NCI-H2029 treated with DMSO at 0.1 percent for 48 hours (cell line): Measurements from ENCODE around the gene SEPSECS.

Experiments used
- DNase-seq: peaks from one replicate; lab custom pipeline; 2025; lab: John Stamatoyannopoulos, UW

The SEPSECS gene

DNA sequence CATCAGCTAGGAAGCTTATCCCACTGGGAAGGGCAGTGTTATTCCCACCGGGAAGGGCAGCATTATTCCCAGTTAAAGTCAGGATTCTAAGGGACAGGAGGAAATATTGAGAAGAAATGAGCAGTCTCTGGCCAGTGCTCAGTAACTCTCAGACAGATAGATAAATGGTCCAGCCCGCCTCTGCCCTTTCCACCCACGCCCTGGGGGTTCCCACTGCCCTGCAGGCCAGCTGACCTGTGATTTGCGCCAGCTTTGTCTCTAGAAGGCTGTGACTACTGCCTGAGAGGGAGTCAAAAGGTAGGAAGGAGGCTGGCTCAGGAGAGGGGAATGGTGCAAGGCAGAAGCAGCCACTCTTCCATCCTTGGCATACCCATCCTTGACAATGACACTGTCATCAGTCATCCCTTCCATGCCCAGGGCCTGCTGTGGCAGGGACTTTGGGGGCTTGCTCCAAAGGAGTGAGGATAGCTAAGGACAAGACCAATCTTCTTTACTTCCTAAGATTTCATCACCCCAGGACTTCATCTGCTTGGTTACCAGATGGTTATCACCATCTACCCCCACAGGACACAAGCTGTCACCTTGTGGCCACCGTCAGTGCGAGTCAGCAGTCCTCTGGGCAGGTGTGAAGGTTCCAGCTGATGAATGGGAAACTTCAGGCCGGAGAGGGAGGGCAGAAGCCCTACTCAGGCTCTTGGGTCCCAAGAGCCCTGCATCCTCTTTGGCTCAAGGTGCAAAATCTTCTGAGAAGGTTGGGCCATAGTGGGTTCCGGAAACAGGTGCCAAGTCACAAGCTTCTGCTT lies 49.5 kb downstream of the SEPSECS start:
- DNase-seq: no peak

DNA sequence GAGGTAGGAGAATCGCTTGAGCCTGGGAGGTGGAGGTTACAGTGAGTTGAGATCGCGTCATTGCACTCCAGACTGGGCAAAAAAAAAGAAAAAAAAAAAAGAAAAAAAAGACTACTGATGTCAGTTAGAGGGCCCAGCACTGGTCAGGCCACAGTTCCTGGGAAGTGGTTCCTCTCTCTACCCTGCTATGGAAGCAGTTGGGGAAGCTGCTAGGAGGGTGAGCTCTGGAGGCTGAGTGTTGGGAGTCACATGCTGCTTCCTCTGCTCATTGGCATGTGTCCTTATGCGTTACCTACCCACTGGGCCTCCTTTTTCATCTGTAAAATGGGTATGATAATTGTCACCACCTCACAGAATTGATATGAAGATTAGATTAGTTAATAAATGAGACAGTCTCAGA lies 50.7 kb downstream of the SEPSECS start:
- DNase-seq: no peak

DNA sequence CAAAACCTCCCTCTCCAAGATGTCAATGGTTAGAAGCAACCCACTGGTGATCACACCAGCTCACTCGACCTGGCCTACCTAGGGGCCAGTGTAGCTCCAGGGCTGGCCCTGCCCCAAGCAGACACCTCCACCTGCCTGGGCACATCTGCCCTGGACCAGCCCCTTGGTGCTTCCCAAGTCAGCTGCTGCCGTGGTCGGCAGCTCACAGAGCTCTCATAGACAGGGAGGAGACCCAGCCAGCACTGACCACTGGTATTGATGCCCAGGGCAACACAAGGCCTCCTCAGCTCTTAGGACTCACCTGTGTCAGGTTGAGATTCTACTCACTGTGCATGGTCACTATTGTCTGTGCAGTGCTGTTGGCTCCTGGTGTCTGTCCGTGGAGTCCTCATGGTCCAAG lies 51.7 kb downstream of the SEPSECS start:
- no peak for DNase-seq

DNA sequence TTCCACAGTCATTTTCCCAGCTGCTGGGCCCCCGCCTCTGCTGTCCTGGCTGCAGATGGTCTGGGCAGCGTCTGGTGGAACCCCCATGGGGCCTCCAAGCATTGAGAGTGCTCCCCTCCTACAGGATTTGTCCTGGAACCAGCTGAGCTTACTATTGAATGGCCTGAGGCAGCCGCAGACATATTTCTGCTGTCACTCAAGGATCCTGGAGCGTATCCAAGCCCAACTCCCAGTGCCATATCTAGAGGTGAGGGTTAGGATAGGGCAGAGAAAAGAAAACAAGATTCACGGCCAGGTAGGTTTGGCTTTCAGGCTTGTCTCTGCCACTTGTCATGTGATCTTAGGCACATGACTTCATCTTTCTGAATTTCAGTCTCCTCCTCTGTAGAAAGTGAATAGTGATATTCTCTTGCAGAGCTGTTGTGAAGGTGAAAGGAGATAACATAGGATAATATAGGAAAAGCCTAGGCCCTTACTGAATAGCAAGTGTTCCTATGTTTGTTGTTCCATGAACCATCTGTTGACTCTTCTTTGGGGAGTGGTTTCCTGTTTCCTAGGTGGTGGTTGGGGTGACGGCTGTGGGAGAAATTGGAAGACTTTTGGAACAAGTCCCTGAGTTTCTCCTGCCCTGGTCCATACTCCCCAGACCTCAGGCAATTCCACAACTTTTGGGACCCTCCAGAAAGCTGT lies 52.3 kb downstream of the SEPSECS start:
- peak; percentile 75 for DNase-seq

DNA sequence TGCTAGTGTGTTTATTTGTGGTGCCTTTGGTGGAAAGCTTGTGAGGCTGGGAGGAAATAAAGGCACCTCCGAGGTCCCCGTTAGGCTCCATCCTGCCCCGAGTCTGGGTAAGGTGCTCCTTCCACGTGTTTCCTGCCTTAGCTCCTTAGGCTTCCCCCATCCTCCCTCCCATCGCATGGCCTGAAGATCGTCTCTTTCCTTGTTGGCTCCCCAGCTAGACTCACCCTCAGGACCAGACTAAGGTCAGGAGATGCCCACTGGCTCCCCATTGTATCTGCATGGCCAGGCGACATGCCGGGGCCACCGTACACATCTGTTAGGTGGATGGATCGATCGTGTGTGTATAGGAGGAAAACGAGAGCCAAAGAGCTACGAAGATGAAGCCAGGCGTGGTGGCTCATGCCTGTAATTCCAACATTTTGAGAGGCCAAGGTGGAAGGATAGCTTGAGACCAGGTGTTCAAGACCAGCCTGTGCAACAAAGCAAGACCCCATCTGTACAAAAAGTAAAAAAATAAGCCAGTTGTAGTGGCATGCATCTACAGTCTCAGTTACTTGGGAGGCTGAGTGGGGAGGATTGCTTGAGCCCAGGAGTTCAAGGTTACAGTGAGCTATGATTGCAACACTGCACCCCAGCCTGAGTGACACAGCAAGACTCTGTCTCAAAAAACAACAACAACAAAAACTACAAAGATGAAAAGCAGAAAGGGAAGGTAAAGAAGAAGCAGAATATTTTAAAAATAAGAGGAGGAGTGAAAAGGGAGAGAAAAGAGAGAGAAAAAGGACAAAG lies 53.7 kb downstream of the SEPSECS start:
- DNase-seq: no peak

DNA sequence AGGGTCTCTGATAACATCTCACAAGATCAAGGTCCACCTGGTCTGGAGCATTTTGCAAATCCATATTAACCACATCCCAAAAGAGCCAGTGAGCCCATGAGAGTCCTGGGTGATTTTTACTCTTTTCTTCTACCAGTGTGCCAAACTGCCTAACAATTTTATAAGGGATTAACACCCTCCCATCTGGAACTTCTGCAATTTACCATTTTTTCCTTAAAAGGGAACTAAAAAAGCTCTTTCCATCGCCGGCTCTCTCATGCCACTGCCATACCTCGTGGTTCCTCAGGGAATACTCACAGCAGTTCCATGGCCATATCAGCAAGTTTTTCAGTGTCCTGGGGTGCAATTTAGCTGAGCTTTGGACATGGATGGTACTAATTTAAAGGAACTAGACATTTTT lies 55.7 kb downstream of the SEPSECS start:
- no peak for DNase-seq

DNA sequence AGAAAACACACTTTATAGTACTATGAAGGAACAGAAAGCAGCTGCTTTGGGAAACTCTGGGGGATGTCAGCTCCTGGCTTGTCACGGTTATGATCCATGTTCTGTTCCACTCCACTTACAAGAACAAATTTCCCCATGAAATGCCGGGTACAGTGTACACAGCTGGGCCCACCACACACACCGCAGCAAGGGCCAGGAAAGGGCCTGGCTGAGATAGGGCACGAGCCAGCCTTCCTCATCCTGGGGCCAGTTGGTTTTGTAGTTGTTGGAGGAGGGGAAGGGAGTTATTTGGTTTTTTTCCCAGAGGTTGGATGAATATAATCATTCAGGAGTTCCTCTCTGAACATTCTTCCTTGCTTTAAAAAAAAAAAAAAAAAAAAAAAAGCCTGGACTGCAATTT lies 56.8 kb downstream of the SEPSECS start:
- no peak for DNase-seq

DNA sequence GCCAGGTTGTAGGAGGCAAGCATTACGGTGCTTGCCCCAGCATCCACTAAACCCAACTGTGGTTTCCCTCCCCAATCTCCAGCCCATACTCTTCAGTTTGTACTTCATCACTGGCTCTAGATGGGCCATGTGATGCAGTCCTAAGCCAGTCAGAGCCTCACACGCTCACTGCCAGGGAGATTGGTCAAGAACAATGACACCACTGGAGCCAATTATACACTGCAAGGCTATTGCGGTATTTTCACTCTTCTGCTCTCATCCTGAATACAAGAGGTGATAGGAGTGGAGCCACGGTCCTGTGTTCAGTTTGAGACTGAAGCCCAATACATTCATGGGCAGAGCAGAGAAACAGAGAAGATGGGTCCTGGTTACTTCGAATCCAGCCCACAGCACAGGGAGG lies 58.4 kb downstream of the SEPSECS start:
- peak; percentile 65 for DNase-seq

DNA sequence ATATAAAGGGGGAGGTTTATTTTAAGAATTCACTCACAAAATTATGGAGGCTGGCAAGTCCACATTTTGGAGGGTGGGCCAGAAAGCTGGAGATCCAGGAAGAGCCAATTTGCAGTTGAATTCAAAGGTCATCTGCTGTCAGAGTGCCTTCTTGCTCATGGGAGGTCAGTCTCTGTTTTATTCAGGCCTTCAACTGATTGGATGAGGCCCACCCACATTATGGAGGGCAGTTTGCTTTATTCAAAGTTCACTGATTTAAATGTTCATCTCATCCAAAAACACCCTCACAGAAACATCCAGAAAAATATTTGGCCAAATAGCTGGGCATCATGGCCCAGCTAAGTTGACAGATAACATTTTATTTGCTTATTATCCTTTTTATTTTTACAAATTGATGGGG lies 59.5 kb downstream of the SEPSECS start:
- DNase-seq: no peak

DNA sequence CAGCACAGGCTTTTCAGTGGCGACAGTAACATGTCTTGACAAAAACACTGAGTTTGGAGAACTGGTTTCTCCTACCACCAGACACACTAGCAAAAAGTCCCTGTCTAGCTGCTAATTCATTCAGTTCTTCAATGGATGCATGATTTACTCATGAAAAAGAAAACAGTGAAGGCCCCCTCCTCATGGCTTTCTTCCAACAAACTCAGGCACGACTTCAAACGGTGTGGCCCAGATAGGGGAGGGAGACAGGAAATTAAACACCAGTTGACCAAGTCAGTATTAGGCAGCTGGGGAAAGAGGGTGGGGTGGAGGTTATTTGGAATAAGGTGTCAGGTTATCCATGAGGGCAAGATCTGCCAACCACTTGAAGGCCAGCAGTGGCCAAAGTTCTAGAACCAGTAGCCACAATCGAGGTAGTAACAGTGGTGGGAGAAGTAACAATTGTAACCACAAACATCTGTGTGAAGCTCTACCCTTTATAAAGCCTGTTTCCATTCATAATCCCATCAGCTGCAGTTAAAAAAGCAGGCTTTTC lies 60.2 kb downstream of the SEPSECS start:
- DNase-seq: no peak

DNA sequence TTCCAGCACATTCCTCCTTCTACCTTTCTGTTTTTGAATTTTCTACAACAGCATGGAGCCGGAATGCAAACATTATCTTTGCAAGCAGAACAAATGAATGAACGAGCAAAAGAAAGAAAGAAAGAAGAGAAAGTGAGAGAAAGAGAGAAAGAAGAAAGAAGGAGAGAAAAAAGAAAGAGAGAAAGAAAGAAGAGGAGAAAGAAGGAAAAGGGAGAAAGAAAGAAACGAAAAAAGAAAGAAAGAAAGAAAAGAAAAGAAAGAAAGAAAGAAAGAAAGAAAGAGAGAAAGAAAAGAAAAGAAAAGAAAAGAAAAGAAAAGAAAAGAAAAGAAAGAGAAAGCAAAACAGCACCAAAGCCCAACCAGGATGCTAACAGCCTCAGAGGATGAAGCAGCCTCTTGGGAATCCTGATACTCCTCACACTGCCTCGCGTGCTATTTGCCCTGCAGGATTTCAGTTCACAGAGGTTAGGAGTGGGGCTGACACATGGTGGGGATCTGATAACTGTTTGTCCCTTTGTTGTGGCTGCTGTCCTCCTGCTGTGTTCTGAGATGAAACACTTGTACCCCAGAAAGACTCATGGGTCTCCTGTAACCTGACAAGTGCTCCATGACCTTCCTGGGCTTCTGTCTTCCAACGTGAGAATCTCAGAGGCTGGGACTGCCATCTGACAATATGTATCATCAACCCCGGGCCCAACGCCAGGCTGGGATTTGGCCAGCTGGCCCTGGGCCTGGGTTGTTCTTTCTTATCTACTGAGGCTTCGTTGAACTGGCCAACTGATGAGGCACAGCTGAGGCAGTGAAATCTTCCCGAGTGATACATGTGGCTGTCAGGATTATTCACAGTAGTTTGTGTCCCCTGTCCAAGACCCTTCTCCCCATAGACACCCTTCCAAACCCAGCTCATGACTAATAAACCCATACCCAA lies 61.0 kb downstream of the SEPSECS start:
- peak; percentile 78 for DNase-seq

DNA sequence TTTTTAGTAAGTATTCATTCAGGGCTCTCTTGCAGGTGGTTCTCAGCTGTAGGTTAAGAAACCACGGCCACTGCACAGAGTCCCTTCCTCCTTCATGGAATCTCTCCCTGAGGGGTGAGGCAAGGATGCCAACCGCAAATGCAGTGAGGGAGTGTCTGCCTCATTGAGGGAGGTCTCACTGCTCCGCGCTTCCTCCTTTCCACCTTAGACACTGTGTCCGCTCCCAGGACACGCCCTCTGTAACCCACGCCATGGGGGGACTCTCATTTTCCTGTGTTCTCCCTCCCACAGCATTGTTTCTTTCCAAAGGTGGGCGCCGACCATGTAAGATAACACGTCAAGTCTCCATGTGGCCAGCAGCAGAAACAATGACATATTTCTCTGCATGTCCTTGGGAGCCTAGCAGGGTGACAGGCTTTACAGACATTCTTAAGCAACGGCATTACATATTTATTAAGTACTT lies 63.2 kb downstream of the SEPSECS start:
- no peak for DNase-seq

DNA sequence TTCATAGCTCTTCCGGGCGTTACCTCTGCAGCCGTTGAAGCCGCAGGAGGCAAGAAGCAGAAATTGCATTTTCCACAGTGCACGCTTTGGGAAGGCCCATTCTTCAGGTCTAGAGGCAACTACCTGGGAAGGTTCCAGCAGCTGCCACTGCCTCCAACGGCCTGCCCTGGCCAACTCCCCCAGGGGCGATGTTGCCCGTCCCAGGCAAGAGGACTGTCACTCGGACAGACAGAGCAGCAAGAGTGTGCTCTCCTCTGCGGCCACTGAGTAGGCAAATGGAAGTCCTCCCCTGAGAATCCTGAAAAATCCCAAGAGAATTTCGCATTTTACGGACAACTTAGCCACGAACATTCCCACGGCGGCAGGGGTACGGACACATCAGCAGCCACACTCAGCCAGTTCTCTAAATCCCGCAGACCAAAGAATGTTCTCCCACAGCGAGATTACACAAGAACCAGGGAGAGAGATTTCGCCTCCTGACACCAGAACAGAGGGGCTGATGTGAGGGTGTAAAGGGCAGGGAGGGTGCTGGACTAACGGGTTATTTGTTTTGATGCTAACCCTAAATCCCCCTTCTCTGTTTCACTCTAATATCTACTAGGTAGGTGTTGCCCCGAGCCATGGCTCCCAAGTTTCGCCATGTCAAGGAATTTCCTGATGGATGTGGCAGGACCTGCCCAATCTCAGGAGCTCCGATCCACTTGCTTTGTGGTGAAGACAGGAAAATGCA lies 63.8 kb downstream of the SEPSECS start:
- no peak for DNase-seq

DNA sequence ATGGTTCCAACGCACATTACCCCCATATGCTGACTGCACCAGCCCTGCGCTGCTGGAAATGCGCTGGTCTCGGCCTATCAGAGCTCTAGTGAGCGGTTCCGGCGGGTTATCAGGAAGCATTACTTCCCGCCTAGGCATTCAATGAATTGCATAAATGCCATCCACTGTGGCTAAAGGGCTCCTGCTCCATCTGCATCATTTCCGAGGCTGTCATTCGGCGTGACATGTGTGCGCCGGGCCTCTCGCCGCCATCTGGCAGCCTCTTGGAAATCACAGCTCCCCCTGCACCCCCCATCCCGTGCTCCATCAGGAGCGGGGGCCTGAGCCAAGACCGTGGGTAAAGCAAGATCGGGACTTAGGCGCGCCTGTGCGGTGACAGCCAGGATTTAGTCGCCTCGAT lies 64.4 kb downstream of the SEPSECS start:
- DNase-seq: no peak

DNA sequence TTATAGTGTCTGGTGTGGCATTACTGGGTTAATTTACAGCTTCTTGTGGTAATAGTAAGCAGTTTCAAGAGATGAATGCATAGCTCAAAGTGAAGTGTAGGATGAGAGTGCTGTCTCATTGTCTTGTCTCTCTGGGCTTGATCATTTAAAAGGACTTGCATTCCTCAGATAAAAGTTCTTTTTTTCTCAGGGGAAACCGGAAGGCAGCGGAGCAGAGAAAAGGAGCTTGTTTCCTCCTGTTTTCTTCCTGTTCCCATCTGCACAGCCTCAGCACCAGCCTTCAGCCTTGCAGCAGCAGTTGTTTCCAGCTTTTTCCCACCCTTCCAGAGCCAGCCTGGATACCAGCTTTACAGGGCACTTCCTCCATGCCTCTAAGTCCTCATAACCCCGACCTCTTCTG lies 68.1 kb downstream of the SEPSECS start:
- no peak for DNase-seq

DNA sequence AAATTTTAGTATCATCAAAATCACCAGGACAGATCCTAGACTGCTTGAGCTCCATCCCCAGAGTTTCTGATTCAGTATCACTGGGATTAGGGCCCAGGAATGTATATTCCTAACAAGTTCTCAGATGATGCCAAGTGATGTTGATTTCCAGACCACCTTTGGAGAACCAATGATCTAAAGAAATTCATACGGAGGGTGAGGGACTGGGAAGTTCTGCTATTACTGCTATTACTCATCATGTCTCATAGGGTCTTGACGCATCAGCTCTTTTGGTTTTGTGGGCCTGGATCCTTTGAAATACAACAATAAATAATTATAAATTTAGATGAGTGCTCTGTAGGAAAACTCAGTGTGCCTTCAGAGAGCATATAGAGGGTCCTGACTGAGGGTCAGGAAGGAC lies 69.7 kb downstream of the SEPSECS start:
- no peak for DNase-seq

DNA sequence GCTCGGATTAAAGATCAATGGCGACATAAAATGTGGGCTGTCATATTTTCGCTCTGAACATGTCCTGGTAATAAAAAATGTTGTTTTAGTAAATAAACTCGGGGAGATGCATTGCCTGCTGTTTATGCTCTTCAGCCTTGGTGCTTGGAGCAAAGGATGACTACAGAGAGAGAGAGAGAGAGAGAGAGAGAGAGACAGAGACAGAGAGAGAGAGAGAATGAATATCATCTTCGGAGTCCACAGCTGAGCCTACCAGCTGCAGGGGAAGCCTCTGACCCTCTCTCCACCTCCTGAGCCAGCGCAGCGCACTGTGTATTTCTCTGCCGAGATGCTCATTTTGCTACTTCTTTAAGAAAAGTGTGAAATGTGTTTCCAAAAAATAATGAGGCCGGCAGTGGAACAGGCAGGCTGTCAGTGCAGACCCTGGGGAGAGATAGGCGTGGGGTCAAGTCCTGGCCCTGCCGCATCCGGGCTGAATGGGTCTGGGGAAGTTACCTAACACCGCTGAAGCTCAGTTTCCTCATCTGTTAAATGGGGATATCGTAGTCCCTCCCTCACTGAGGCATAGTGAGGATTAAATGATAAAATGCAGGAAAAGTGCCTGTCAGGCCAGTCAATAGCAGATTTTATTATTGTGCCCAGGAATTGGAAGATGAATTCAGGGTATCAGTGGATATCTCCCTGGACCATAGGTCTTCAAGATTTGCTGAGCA lies 71.0 kb downstream of the SEPSECS start:
- DNase-seq: no peak

DNA sequence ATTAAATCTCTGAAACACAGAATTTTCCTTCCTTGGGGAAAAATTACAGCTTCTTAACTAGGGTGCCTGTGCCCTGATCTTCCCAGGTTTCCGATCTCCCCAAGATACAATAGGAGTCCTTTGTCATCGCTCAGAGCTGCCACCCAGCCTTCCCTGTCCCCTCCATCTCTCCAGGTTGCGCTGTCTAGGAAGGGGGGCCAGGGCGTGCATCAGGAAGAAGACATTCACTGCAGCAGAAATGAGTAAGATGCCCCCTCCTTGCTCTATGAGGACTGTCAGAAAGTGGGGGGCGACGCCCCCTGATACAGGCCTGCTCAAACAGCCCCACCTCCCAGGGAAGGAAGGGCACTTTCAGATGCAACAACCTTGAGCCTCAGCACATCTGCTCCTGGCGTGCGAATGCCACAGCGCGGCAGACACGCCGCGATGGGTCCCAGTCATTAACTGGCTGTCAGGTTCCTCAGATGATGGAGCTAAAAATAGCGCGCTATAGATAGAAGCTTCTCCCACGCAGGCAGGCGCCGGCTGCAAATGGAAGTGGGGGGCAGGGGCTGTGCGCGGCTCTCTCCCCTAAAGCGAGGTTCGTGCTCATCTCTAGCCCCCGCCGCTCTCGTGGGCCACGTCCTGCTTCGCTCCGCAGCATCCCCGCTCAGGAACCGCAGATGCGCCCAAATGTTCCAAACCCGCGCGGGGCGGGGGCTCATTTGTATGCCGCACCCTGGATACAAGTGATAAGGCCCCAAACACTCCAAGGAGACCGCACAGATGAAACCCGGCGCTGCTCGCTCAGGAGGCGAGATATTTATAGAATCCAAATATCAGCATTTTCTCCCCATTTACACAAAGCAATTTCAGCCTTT lies 71.9 kb downstream of the SEPSECS start:
- DNase-seq: no peak

DNA sequence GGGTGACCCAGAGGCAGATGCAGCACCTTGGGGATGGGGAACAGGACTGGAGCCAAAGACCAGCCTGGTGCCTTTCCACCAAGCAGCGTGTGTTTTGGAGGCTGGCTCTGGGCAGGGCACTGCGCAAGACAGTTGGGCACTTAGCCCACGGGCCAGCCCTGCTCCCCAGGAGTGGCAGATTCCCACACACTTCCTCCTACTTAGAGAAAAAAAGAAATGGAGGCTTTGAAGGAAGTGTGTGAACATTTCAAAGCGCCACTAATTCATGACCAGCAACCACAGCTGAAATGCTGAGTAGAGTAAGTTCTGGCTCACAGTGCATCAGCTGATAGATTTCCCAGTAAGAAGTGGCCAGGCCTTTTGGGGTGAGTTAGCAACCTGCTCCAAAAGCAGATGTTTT lies 74.6 kb downstream of the SEPSECS start:
- no peak for DNase-seq
